Esophagus muscularis mucosa (tissue), 3 donors: ENCODE results near the gene LCE6A.

Source experiments
- CTCF ChIP-seq, 3 experiments: fragments of 200-600 bp in 2 of 3; fragments of 450-650 bp in 1 of 3; sonication (generic) in 2 of 3; IDR thresholded peaks; one replicate each; pipeline ENCODE4 v1.5.1; 2017 to 2019; ENCODE audit warnings: antibody characterized with exemption in 3 of 3, mild to moderate bottlenecking in 2 of 3, moderate library complexity in 1 of 3
- POLR2A ChIP-seq: fragments of 450-650 bp; IDR thresholded peaks from one replicate; pipeline ENCODE4 v1.6.1; 2017; ENCODE audit warnings: antibody characterized with exemption, moderate library complexity, mild to moderate bottlenecking, low read depth
- POLR2AphosphoS5 ChIP-seq, 2 donors: sonication (generic); formaldehyde crosslinking; IDR thresholded peaks; one replicate each; pipeline ENCODE4 v1.6.1; 2017; ENCODE audit warnings: antibody characterized with exemption in 2 of 2

- TF ChIP-seq CTCF (IDR thresholded peaks at IDR 0.05) (no peak), POLR2A (no peak), POLR2AphosphoS5 (IDR thresholded peaks at IDR 0.05) (no peak)
These were observed 19.4 kb upstream of the LCE6A start for GRCh38 chr1:152823294-152823693.
